GM19238 (cell line): ENCODE data around the gene HIRIP3.

Source experiments
- DNase-seq: peaks from one replicate; pipeline ENCODE4 v3.0.0; 2011; ENCODE audit warnings: low spot score; ENCODE audit not compliant: insufficient read length

HIRIP3 gene

GRCh38 chr16:30000735-30001631, 5.6 kb upstream of the HIRIP3 start:
- DNase-seq: no peak

- no peak for DNase-seq
These were observed 4.2 kb upstream of the HIRIP3 start for GRCh38 chr16:29999605-30000004.

DNA sequence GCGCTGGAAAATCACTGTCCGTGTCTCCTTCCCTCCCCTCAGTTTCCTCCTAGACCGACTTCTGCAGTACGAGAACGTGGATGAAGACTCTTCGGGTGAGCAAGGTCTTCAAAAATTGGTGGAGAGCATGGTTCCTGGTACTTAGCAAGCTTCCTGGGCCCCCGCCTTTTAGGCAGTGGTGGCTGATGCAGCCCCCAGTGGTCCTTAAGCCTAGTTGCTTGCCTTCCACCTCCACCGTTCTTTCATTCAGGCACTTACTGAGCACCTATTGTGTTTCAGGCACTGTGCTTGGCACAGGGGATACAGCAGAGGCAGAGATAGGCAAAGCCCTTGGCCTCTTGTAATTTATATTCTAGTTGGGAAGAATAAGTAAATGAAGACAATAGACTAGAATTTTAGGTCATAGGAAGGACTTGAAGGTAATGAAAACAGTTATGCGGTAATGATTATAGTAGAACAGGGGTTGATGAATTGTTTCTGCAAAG, 1.4 kb upstream of the HIRIP3 start:
- DNase-seq: no peak

DNA sequence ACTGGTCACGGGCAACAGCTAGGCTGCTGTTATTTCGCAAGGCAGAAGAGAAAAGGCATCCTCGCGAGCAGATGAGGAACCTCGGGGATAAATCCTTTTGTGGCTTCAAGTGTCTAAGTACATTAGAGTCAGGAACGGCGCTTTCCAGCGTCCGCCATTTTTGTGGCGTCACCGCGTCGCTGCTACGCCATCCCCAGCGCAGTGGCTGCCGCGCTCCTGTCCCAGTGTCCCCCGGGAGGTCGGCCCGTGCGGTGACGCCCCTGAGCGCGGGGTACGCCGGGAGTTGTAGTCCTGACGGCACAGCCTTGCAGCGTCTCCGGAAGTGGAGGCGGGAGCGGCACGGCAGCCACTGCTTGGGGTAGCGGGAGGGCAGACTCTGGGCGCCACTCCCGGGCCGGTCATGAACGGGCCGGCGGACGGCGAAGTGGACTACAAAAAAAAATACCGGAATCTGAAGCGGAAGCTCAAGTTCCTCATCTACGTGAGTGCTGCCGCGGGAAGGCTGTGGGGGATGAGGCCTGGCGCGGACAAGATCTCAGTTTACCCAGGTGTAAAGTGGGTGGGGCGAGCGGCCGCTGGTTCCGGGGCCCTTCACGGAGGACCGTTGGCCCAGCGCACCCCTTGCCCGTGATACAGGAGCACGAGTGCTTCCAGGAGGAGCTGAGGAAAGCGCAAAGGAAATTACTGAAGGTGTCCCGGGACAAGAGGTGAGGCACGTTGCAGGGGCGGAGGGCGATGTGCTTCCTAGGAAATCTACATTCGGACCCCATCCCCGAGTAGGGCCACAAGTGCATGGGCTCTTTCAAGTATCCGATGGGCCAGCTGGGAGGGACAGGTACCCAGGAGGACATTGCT, 721 bp upstream of the HIRIP3 start, which contains the start of gene INO80E:
INO80E (plus strand) TSS at position 331 of the 855 bp plus-strand sequence; CDS start at position 401, 70 bp downstream.
- DNase-seq: peak; percentile 100

DNA sequence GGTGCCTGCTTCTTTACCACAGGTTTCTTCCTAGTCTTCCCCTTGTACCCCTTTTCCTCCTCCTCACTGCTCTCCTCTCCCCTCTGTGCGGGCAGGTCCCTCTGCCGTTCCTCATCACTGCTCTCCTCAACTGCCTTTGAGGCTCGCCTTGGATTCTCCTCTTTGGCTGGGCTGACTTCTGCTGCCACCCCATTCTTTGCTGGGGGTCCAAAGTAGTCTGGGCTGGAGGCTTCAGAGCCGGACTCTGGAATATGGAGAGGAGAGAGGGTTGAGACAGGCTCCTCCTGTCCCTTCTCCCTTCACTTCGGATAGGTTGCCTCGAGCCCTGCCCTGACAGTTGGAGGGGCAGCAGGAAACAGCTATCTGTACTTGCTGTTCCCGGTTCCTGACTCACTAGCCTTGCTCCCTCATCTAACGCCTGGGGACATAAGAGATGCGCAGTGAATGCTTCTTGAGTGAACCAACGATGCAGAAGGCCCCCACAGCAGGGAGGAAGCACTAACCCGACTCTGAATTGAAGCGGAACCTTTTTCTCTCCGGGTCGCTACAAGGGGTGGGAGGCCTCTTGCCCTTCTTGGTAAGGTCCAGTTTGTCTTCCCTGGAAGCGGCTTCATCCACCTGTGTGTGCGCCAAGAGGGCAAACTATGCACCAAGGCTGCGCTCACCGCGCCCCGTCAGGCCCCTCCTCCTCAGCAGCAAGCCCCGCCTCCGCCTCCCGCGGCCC, 655 bp downstream of the HIRIP3 start:
- DNase-seq: peak; percentile 87

DNA sequence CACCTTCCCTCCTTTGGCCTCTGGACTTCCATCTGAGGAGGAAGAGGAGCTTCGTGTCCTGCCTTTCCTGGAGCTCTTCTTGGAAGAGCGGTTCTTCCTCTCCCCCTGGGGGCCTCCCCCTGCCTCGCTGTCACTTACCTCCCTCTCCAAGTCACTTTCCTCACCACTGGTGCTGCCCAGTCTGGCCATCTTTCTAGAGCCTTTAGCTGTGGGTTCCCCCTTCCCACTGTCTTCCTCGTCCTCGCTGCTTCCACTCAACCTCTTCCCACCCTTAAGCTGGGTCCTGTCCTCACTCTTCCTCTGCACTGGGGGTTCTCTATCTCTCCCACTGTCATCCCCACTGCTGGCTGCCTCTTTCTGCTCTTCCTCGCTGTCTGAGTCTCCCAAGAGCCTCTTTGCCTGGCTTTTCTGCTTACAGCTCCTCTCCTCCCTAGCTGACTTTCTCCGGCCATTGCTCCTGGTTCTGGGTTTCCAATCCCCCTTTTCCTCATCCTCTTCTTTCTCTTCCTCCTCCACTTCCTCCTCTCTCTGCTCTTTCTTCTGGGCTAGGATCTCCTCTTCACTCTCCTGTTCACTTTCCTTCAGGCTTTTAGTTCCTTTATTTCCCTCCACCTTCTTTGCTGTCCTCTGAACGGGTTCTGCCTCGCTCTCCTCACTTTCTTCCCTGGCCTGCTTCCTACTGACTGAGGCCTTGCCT, 1.4 kb downstream of the HIRIP3 start:
- no peak for DNase-seq

- DNase-seq: no peak
These were observed 2.1 kb downstream of the HIRIP3 start for GRCh38 chr16:29993191-29993902.

DNA sequence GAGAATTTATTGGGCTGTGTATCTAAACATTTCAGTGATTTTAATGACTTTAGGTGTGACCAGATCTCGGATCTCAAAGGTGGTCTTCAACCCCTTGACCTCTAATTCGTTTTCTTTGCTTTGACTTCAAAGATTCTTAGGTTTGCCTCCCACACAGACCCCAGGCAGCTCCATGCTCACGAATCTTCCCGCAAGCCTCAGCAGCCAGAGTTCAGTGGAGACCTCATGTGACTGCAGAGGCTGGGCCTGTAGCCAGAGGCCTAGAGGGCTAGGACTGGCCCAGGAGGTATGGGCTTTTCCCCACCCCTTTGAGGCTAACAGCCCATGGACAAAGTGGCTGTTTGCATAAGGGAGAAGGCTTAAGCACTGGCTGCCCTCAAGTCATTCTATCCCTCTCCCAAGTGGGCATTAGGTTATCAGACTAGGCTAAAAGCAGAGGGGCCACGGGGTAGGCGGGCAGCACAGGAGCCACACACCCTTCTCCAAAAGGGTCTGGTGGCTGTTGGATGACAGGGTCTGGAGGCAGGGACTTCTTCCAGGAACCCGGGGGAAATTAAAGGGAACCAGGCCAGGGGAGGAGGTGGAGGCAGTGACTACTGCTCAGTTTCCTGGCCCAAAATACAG, 3.0 kb downstream of the HIRIP3 start:
- DNase-seq: no peak

GRCh38 chr16:29991571-29991904, 3.9 kb downstream of the HIRIP3 start:
- DNase-seq: no peak

- DNase-seq: no peak
These were observed 4.4 kb downstream of the HIRIP3 start for GRCh38 chr16:29990883-29991570.

GRCh38 chr16:29990034-29990433, 5.4 kb downstream of the HIRIP3 start:
- DNase-seq: no peak

GRCh38 chr16:29989111-29989858, 6.1 kb downstream of the HIRIP3 start:
- DNase-seq: no peak

GRCh38 chr16:29988346-29989075, 6.9 kb downstream of the HIRIP3 start:
- no peak for DNase-seq

- no peak for DNase-seq
These were observed 7.9 kb downstream of the HIRIP3 start for GRCh38 chr16:29987371-29988085.

DNA sequence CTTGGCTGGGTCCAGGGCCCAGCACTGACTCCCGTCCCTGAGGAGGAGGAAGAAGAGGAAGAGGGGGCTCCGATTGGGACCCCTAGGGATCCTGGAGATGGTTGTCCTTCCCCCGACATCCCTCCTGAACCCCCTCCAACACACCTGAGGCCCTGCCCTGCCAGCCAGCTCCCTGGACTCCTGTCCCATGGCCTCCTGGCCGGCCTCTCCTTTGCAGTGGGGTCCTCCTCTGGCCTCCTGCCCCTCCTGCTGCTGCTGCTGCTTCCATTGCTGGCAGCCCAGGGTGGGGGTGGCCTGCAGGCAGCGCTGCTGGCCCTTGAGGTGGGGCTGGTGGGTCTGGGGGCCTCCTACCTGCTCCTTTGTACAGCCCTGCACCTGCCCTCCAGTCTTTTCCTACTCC, 8.5 kb downstream of the HIRIP3 start:
- no peak for DNase-seq

- no peak for DNase-seq
These were observed 9.2 kb downstream of the HIRIP3 start for GRCh38 chr16:29986231-29986630.

DNA sequence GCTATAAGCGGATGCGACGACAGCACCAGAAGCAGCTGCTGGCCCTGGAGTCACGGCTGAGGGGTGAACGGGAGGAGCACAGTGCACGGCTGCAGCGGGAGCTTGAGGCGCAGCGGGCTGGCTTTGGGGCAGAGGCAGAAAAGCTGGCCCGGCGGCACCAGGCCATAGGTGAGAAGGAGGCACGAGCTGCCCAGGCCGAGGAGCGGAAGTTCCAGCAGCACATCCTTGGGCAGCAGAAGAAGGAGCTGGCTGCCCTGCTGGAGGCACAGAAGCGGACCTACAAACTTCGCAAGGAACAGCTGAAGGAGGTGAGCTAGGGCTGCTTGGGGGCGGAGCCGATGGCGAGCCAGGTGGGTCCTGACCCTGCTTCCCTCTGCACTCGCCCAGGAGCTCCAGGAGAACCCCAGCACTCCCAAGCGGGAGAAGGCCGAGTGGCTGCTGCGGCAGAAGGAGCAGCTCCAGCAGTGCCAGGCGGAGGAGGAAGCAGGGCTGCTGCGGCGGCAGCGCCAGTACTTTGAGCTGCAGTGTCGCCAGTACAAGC, 10.1 kb downstream of the HIRIP3 start:
- no peak for DNase-seq
